ENCODE measurements around the gene GRK6.

GRK6 gene

DNA sequence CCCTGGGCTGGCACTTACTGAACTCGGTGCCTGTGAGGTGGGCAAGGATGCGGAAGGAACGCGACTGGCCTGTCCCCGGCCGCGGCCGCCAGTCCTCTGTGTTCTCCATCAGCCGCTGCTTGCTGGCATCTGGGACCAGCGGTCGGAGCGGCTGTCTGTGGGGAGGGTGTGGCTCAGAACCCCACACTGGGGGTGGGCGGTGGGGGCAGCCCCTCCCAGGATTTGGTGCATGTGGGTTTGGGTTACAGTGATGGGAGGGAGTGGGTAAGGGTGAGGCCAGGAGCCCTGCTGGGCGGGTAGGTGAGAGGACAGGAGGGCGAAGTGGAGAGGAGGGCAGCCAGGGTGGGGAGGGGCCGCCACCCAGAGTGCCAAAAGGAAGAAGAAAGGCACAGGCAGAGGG is 64.5 kb downstream of the GRK6 start:
- H3K36me3 Mint-ChIP-seq (ENCODE audit: low read depth) = peaks cover 8% of the 10 kb centered on the region
- H3K4me3 Mint-ChIP-seq = no peak overlapping the region
- H3K27me3 Mint-ChIP-seq (ENCODE audit: low read depth) = no peaks in the 10 kb centered on the region
- H3K9me3 Mint-ChIP-seq = no peaks in the 10 kb centered on the region
- no peak overlapping the region for H3K27ac Mint-ChIP-seq
- peaks cover 10% of the 10 kb centered on the region for H3K4me1 Mint-ChIP-seq (ENCODE audit: low read depth)

DNA sequence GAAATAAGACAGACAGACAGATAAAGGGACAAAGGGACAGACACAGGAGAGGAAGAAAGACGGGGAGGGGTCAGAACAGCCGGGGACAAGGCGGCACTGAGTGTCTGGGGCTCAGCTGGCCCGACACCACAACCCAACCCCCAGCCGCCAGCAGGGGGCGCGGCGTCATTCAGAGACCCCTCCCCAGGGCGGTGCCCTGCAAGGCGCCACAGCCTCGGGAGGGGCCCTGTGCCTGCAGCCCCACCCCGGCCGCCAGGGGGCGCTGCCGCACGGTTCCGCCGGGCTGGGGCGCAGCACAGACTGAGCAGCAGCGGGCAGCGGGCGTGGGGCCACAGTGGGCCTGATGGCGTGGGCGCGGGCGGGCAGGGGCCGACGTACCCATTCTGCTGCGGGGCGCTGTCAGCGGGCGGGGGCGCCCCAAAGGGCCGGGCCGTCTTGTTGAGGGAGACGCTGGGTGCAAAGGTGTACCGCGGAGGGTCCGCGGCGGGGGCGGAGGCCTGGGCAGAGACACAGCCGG is 65.0 kb downstream of the GRK6 start:
- H3K27ac Mint-ChIP-seq = no peak overlapping the region
- no peaks in the 10 kb centered on the region for H3K27me3 Mint-ChIP-seq (ENCODE audit: low read depth)
- H3K4me1 Mint-ChIP-seq (ENCODE audit: low read depth) = peaks cover 14% of the 10 kb centered on the region
- no peak overlapping the region for H3K4me3 Mint-ChIP-seq
- H3K9me3 Mint-ChIP-seq = no peaks in the 10 kb centered on the region
- peaks cover 8% of the 10 kb centered on the region for H3K36me3 Mint-ChIP-seq (ENCODE audit: low read depth)

GRCh38 chr5:177491983-177492746 is 65.7 kb downstream of the GRK6 start:
- no peaks in the 10 kb centered on the region for H3K27me3 Mint-ChIP-seq (ENCODE audit: low read depth)

More at GRCh38 chr5:177491983-177492746, 65.7 kb downstream of the GRK6 start:
- Mint-ChIP-seq H3K36me3 (ENCODE audit: low read depth) (peaks cover 8% of the 10 kb centered on the region), H3K4me3 (no peak overlapping the region), H3K9me3 (no peaks in the 10 kb centered on the region), H3K27ac (no peak overlapping the region), H3K4me1 (ENCODE audit: low read depth) (peaks cover 14% of the 10 kb centered on the region)

All from T-helper 1 cell treated with Interleukin-12 subunit alpha and Interleukin-12 subunit beta and Interleukin-4 antibody, amounts not matched to agents 30 μg/mL and 1 μg/mL, for 36 hours (primary cell).